ENCODE measurements around the gene FBXO42.

The FBXO42 gene

DNA sequence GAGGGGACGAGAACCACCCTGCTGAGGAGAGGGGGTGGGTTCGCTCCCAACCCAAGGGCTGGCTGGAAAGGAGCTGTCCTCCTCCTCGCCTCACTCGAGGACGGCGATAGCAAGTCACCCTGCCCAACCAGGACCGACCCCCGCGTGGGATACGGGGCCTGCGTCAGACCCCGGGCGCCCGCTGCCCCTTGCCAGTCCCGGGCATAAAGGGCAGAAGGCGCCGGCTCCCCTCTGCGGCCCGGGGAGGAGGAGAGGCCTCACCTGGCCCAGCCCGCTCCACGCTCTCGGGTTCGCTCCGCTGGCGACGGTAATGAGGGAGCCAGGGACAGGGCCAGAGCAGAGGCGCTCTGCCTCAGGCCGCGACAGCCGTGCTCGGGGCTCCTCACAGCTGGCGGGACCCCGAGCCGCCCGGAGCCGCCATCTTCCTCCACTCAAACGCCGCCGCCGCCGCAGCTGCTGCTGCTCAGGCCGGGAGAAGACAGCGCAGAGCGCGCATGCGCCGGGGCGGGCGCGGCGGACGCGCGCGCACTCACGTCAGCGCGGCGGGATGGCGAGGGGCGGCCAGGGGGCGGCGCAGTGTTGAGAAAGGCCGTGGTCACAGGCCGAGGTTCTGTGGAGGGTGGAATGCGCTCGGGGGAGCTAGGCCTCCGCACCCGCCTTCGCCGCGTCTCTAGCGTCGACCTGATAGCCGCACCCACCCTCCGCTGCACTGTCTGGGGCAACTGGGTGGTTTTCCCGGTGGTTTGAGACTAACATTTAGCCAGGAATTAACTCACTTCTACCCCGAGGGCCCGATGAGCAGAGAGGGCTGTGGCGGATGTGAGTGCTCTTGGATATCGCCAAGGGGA is at the start of gene FBXO42:
Gene FBXO42 (minus strand): TSS at position 487 of the 848 bp plus-strand sequence. CDS start 37,062 bp downstream, outside the sequence.
- DNase-seq = peak; percentile 68 to 81

- no peak for DNase-seq
Observed at GRCh38 chr1:16398371-16398953, 46.2 kb upstream of the FBXO42 start.

DNA sequence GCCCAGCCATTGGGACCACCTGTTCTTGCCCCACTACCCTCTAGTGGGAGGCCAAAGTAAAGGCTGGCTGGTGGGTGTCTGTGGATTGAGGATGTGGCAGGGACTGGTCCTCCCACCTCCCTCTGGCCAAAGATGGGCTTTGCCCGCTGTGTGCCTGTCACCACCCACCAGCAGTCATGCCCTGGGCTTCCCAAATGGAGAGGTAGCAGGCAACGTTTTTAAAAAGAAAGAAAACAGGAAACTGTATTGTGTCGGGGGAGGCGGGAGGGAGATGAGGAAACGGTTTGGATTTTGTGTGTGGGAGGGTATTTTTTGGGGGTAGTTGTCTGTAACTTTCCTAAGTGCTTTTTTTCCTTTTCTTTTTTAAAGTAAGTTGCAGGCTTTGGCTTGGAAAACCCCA is 44.8 kb upstream of the FBXO42 start:
- DNase-seq = no peak

- no peak for DNase-seq
Observed at GRCh38 chr1:16396591-16396990, 44.3 kb upstream of the FBXO42 start.

DNA sequence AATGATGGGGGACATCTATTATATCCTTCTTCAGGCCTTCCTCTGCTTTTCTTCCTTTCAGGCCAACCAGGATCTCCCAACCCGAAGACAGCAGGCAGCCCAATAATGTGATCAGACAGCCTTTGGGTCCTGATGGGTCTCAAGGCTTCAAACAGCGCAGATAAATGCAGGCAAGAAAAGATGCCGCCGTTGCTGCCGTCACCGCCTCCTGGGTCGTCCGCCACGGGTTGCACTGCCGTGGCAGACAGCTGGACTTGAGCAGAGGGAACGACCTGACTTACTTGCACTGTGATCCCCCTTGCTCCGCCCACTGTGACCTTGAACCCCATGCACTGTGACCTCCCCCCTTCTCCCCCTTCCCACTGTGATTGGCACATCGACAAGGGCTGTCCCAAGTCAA is 42.7 kb upstream of the FBXO42 start:
- no peak for DNase-seq

DNA sequence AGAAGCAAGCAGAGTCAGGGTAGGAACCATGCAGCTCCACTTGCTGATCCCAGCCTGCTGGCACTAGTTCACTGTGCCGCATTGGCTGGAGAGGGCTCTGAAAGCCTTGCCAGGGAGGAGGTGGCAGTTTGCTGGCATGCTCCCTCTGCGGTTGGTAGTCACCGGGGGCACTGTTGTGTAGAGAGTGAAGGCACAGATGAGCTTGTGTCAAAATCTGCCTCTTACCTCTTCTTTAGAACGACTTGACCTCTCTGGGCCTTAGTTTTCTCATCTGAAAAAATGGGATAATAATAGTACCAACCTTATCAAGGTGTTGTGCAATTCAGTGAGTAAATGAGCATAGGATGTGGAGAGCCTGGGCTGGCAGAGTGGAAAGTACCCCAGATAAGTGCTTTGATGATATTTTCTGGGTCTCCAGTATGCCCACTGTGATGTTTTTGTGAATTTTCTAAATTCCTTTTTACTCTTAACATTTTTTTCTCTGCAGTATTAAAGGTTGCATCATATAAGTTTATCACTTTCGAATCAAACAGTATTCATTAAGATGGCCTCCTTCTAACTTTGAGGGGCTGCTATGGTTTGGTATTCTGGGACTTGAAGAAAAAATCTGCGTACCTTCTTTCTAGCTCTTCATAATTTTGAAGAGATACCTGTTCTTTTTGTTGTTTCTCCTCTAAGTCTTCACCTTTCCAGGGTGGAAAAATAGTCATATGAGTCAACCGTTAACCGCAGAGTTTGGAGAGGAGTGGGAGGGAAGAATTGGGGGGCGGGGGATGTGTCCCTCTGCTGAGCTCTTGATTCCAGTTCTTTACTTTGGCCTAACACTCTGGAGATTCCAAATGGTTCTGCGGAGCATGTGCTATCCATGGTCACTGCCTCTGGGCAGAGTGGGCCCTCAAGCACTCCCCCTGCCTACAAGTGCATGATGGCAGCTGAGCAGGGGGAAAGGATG is 41.6 kb upstream of the FBXO42 start:
- DNase-seq = no peak

- no peak for DNase-seq
Observed at GRCh38 chr1:16392740-16393569, 40.7 kb upstream of the FBXO42 start.

- DNase-seq = no peak
Observed at GRCh38 chr1:16391411-16391810, 39.1 kb upstream of the FBXO42 start.

DNA sequence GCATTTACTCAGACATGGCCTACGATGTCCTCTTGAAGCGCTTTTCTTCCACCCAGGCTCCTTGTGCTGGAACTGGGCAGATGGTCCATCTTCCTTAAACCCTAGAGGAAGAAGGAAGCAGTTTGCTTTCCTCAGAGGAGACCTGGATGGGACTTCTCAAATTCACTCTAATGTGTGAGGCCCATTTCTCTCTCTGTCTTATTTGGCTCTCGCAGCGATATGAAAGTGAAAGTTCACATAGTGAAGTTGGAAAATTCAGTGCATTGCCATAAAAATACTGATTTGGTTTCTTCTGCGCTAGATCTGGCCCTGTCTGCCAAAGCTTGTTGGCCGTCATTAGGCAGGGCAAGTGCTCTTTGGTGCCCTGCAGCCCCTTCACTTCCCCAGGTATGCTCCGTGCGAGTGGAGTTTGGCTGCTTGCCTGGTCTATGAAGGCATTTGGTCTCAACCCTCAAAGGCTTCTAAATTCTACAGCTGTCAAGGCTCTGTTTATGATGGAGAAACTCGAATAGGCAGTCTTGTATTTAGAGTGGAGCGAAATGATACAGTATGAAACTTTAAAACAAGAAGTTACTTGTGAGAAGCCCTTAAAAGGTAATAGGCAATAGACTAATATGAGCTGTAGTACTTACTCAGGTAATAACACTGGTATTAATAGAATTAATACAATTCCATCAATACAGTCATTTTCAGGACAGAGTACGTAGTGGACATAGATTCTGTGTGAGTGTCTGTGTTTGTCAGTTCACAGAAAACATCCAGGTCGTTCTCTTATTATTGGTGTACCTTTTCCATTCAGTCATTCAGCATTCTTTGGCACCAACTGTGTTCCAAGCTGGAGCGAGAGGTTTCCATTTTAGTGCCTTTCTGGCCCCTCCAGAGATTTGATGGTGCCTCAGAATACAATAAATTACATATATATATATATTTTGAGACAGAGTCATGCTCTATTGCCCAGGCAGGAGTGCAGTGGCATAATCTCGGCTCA is 35.2 kb upstream of the FBXO42 start:
- no peak for DNase-seq

DNA sequence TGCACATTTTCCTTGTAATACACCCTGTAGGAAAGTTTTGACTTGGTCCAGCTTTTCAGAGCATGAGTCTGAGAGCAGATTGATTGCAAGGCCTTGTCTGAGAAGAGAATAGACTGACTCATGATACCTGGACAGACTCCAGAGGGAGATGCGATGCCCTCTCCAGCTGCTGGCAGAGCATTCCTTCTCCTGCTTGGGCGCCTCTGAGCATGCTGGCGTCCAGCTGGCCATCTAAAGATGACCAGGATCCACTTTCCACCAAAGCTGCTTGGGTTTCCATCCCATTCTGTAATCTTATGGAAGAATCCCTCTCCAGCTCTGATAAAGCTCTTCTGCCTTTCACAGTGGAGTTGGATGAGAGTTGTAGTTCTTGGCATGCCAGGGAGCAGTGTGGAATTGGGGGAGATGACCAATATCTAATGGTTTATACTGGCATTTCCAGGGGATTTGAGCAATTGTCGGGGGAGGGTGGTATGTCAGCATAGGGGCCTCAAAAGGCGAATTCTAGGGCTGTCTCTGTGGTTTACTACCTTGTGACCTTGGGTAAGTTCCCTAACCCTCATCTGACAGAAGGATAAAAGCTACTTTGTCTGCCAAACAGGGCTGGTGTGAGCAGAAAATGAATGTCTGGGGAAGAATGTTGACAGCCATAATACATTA is 34.3 kb upstream of the FBXO42 start:
- no peak for DNase-seq

DNA sequence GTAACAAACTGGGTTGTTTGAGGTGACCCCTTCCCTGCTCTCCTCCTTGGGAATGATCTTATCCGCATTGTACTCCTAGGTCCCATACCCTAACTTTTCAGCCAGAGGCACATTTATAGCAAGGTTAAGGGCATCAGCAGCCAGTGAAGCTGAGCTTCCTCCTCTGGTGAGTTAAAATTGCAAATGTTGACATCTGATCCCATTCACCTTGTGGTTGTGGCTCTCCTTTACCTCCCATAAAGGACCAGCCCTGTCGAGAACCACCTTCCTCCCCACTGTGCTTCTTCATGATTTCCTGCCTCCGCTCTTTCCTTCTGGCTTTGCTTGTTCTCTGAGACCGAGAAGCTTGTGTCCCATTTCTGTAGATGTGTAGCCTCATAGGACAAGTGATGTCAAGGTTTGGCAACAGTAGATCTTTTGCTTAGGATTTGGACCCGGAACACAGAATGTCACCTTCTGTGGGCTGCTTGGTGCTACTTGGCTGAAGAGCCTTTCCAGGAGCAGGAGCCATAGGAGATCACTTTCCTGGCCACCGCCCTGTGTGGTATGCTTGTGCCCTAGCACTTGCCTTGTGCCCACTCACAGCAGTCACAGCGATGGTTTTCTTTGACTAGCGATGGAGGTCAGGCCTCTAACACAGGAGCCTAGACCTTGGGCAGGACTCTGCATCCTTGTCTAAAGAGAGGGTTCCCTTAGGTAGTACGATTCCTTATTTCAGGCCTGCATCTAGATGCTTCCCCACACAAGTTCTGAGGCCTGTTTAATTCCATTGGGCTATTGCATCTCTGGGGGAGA is 33.6 kb upstream of the FBXO42 start:
- no peak for DNase-seq

- no peak for DNase-seq
Observed at GRCh38 chr1:16383888-16384287, 31.6 kb upstream of the FBXO42 start.

- DNase-seq = no peak
Observed at GRCh38 chr1:16380868-16381267, 28.6 kb upstream of the FBXO42 start.

- DNase-seq = no peak
Observed at GRCh38 chr1:16378443-16378842, 26.2 kb upstream of the FBXO42 start.

- DNase-seq = no peak
Observed at GRCh38 chr1:16376971-16377370, 24.7 kb upstream of the FBXO42 start.

DNA sequence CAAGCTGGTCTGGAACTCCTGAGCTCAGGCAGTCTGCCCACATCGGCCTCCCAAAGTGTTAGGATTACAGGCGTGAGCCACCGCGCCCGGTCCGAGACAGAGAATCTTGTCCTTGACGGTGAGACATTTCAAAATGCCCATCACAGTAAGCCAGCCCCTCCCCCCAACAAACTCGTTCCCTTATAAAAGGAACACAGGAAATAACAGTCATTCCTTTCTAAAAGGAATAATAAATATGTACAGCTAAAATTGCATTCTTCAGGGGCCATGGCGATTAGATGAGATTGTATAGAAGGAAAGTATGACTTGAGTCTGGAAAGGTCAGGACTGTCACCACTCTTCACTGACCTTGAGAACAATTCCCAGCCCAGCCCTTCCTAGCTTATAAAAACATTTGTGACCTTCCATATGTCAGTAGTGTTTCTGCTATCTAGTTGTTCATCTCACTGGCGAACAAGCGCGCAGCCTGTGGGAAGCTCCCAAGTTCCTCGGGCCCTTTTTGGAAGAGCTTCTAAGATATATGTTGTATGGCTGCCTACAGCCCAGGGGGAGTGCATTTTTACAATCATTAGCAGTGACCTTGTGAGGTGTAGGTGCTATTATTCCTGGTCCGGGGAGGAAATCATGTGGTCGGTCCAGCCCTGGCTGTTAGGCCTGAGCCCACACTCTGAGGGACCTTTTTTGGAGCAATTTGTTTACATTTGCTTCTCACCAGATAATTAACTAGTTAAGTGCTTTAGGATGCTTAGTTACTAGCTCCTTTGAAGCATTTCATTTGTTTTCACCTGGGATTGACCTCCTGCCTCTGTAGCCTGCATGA is 23.5 kb upstream of the FBXO42 start:
- DNase-seq = no peak

- no peak for DNase-seq
Observed at GRCh38 chr1:16374266-16374665, 22.0 kb upstream of the FBXO42 start.

DNA sequence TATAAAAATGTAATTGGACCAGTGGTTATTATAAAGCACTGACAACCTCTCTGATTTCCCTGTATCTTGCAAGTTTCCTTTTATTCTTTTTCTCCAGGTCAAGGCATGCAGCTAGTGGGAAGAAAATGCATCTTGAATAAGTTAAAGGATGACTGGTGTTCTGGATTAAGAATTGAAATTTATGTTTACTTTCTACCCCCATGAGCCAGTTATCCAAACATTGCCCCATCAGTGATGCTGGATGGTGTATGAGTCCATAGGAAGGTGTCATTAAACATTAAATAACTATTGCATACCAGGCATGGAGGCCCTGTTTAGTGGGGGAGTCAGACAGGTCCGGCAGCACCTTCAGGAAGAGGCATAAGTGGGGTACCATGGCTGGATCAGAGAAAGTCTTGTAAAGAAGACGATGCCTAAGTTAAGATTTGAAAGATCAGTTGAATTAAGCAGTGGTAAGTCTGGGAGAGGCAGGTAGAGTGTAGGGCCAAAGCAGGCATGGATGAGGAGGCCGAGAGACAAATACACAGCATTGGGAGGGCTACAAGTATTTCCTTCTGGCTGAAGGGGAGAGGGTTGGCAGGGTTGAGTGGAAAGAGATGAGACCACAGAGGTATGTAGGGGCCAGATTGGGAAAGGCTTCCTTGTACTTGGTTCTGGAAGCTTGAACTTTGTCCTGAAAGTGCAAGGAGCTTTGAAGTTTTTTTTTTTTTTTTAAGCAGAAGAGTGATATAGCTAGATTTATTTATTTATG is 20.4 kb upstream of the FBXO42 start:
- no peak for DNase-seq

Data from bone marrow (tissue), 2 donors.